Endothelial cell of umbilical vein (primary cell): ENCODE results near the gene TTC22. TPM values are rescaled to one million over a fixed set of nuclear protein-coding genes. Genes with fewer than 3 reads are reported as not detected.

Experiments used
- BruUV-seq: library from RNA; stranded (reverse); fragments of 400-500 nt; replicated peaks from 2 replicates; lab custom pipeline; 2021; lab: Mats Ljungman, UMichigan
- CTCF ChIA-PET: fragments of 300-600, 350-600 bp; sonication (Branson Sonifier 250); formaldehyde crosslinking; loops from one replicate; lab custom pipeline; 2021; ENCODE audit warnings: antibody characterized with exemption, inconsistent platforms; lab: Charles Lee
- POLR2A ChIA-PET: fragments of 300-600, 350-600 bp; sonication (Branson Sonifier 250); formaldehyde crosslinking; loops from one replicate; lab custom pipeline; 2021; ENCODE audit warnings: antibody characterized with exemption, inconsistent platforms; lab: Charles Lee
- DNase-seq: peaks from one replicate; pipeline ENCODE4 v3.0.0-alpha.2; 2011; ENCODE audit warnings: low read depth, low spot score
- FAIRE-seq: peaks from 2 replicates; lab custom pipeline; 2011; peaks lifted over from hg19 to GRCh38; lab: Jason Lieb, UNC
- H2AFZ ChIP-seq: 2 replicates; pipeline ENCODE4 v1.6.0; 2012; ENCODE audit warnings: low read depth, low read length, control low read depth, inconsistent platforms
- H3K27ac ChIP-seq: 2 replicates; pipeline ENCODE4 v1.5.1; 2011; ENCODE audit warnings: low read depth, mild to moderate bottlenecking, control low read depth, low read length, moderate library complexity; ENCODE audit not compliant: insufficient read depth
- H3K27me3 ChIP-seq, 2 experiments: 2 replicates each; pipeline versions ENCODE4 v1.6.0 to v1.6.1; 2011; ENCODE audit warnings: low read length in 2 of 2, mixed read lengths in 1 of 2; ENCODE audit not compliant: control insufficient read depth in 2 of 2, insufficient read depth in 2 of 2
- H3K36me3 ChIP-seq, 2 experiments: 2 replicates in 1 of 2; 3 replicates in 1 of 2; pipeline ENCODE4 v1.5.1; 2011; ENCODE audit warnings: low read length in 2 of 2, mild to moderate bottlenecking in 1 of 2, moderate library complexity in 1 of 2; ENCODE audit not compliant: control insufficient read depth in 2 of 2, insufficient read depth in 2 of 2; ENCODE audit errors: extremely low read depth in 1 of 2
- H3K4me1 ChIP-seq: 3 replicates; pipeline ENCODE4 v1.5.1; 2011; ENCODE audit warnings: mild to moderate bottlenecking, low read length; ENCODE audit not compliant: control insufficient read depth, insufficient read depth; ENCODE audit errors: extremely low read depth
- H3K4me2 ChIP-seq: 2 replicates; pipeline ENCODE4 v1.6.1; 2011; ENCODE audit warnings: low read length, control low read depth, mixed read lengths; ENCODE audit not compliant: insufficient read depth
- H3K4me3 ChIP-seq, 3 experiments: fragments of 200-600 bp in 1 of 3; sonication (generic), shearing (Covaris generic) in 1 of 3; replicated peaks in 1 of 3; 2 replicates each; pipeline ENCODE4 v1.5.1; 2011 to 2016; ENCODE audit warnings: control low read depth in 3 of 3, low read length in 3 of 3, mild to moderate bottlenecking in 2 of 3, inconsistent platforms in 1 of 3, low read depth in 1 of 3, moderate library complexity in 1 of 3; ENCODE audit not compliant: insufficient read depth in 1 of 3
- H3K79me2 ChIP-seq: 2 replicates; pipeline ENCODE4 v1.6.0; 2012; ENCODE audit warnings: low read length, inconsistent platforms; ENCODE audit not compliant: control insufficient read depth, insufficient read depth
- H3K9ac ChIP-seq: replicated peaks from 2 replicates; pipeline ENCODE3; 2011; ENCODE audit warnings: low read length, control low read depth; ENCODE audit not compliant: insufficient read depth; ENCODE audit errors: extremely low read depth
- H3K9me1 ChIP-seq: replicated peaks from 3 replicates; pipeline ENCODE4 v1.6.0; 2011; ENCODE audit warnings: mild to moderate bottlenecking, low read length; ENCODE audit not compliant: control insufficient read depth, insufficient read depth; ENCODE audit errors: extremely low read depth
- H3K9me3 ChIP-seq: replicated peaks from 2 replicates; pipeline ENCODE4 v1.5.1; 2012; ENCODE audit warnings: low read length, inconsistent platforms; ENCODE audit not compliant: control insufficient read depth, insufficient read depth
- H4K20me1 ChIP-seq: replicated peaks from 2 replicates; pipeline ENCODE3; 2011; ENCODE audit warnings: mild to moderate bottlenecking, low read length; ENCODE audit not compliant: control insufficient read depth, insufficient read depth; ENCODE audit errors: extremely low read depth
- EZH2 ChIP-seq: IDR thresholded peaks from 2 replicates; pipeline ENCODE4 v1.6.1; 2012; ENCODE audit warnings: borderline replicate concordance, low read depth, mild to moderate bottlenecking, moderate library complexity, low read length, inconsistent platforms; ENCODE audit not compliant: severe bottlenecking
- FOS ChIP-seq: IDR thresholded peaks from 2 replicates; pipeline ENCODE4 v1.6.1; 2011; ENCODE audit warnings: mild to moderate bottlenecking, low read length, moderate library complexity, borderline replicate concordance; ENCODE audit not compliant: insufficient read depth
- GATA2 ChIP-seq: IDR thresholded peaks from 2 replicates; pipeline ENCODE4 v1.7.0; 2011; ENCODE audit warnings: low read depth, mild to moderate bottlenecking, moderate library complexity, mixed read lengths, low read length; ENCODE audit not compliant: insufficient read length, insufficient read depth
- JUN ChIP-seq: IDR thresholded peaks from 2 replicates; pipeline ENCODE4 v1.6.1; 2011; ENCODE audit warnings: borderline replicate concordance, low read depth; ENCODE audit not compliant: insufficient read length, insufficient read depth
- MYC ChIP-seq: IDR thresholded peaks from one replicate; pipeline ENCODE4 v1.6.1; 2011; ENCODE audit warnings: mild to moderate bottlenecking, low read depth, low read length
- POLR2A ChIP-seq: IDR thresholded peaks from 2 replicates; pipeline ENCODE4 v1.6.1; 2012; ENCODE audit warnings: low read depth, mild to moderate bottlenecking, control low read depth, low read length
- POLR2AphosphoS5 ChIP-seq: IDR thresholded peaks from 2 replicates; pipeline ENCODE4 v1.6.1; 2012; ENCODE audit warnings: low read depth, mild to moderate bottlenecking, control low read depth, low read length, moderate library complexity; ENCODE audit not compliant: insufficient read depth
- dilution Hi-C: fragments of 300-500 bp; cut with MboI; formaldehyde crosslinking; loops from one replicate; pipeline ENCODE4 v1.15.0; 2019; ENCODE audit warnings: low sequenced_read_pairs; ENCODE audit not compliant: extremely low pct_ligation_motif_present
- intact Hi-C: fragments of 100-400 bp; cut with micrococcal nuclease; formaldehyde crosslinking; loops from one replicate; pipeline ENCODE4 v1.10.0; 2022
- polyA plus RNA-seq, 4 experiments: library from polyadenylated mRNA; depleted of rRNA in 3 of 4; stranded (reverse) in 3 of 4; unstranded in 1 of 4; fragments of >200 nt; gene quantifications; 2 replicates each; pipeline versions ENCODE4 v1.2.1 to v1.2.3, GENCODE V29; 2011 to 2012; ENCODE audit warnings: missing spikeins in 1 of 4
- total RNA-seq: library from RNA; stranded (reverse); gene quantifications from 2 replicates; pipeline ENCODE4 v1.2.3, GENCODE V29; 2021
- TF ChIP-seq, protein P1 (sequence below): IDR thresholded peaks from 2 replicates; pipeline ENCODE4 v1.6.1; 2011; ENCODE audit not compliant: insufficient read depth, insufficient read length
- TF ChIP-seq, protein P2 (sequence below), 2 donors: IDR thresholded peaks; 1 replicate in 1 of 2; 2 replicates in 1 of 2; pipeline ENCODE4 v1.5.1; 2011; ENCODE audit warnings: low read length in 2 of 2, mild to moderate bottlenecking in 2 of 2, moderate library complexity in 2 of 2, control low read depth in 1 of 2, inconsistent platforms in 1 of 2, low read depth in 1 of 2; ENCODE audit not compliant: insufficient read depth in 1 of 2; ENCODE audit errors: extremely low read depth in 1 of 2

TTC22 gene
- total and polyA plus RNA-seq, 2 donors (not counting 3 experiments of a cell fraction or from before 2014, with no cell fraction given): not detected

DNA sequence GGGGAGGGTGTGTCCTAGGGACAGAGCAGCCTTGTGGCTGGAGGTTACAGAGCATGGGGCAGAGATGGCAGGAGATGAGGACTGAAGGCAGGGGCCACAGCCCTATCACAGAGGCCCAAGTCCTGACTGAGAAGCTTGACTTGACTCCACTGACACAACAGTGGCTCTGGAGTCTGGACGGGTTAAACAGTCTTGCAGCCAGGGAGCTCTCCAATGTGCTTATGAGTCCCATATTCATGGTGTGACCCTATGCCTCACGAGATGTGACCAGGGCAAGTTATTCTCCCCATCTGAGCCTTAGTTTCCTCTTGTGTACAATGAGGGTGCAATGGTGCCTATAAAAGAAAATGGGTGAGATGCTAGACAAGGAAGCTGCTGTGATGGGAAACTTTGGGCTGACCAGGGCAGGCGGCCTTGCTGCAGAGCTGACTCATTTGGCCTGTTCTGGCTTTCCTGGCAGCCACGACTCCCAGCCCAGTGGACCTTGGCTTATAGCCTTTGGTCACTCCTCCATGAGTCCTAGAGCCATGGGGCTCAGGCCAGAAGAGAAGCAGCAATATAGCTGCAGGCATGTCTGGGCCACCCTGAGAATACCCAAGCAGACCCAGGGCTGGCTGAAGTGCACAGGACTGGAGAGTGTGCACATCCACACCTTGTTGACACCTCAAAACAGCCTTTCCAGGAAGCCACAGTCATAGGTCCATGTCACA is 2.8 kb upstream of the TTC22 start:
- TF ChIP-seq POLR2A (no peak), POLR2AphosphoS5 (no peak), EZH2 (no peak), JUN (no peak), MYC (no peak), FOS (no peak), GATA2 (no peak)
- TF ChIP-seq, protein P1, sequence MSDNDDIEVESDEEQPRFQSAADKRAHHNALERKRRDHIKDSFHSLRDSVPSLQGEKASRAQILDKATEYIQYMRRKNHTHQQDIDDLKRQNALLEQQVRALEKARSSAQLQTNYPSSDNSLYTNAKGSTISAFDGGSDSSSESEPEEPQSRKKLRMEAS: no peak
- TF ChIP-seq, protein P2, sequence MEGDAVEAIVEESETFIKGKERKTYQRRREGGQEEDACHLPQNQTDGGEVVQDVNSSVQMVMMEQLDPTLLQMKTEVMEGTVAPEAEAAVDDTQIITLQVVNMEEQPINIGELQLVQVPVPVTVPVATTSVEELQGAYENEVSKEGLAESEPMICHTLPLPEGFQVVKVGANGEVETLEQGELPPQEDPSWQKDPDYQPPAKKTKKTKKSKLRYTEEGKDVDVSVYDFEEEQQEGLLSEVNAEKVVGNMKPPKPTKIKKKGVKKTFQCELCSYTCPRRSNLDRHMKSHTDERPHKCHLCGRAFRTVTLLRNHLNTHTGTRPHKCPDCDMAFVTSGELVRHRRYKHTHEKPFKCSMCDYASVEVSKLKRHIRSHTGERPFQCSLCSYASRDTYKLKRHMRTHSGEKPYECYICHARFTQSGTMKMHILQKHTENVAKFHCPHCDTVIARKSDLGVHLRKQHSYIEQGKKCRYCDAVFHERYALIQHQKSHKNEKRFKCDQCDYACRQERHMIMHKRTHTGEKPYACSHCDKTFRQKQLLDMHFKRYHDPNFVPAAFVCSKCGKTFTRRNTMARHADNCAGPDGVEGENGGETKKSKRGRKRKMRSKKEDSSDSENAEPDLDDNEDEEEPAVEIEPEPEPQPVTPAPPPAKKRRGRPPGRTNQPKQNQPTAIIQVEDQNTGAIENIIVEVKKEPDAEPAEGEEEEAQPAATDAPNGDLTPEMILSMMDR (IDR thresholded peaks at IDR 0.05; ENCODE audit: extremely low read depth in 1 of 2, insufficient read depth in 1 of 2, low read depth in 1 of 2, low read length in 2 of 2): no peak
- ChIA-PET CTCF (interaction anchor here (0.8 to 1.0 kb wide), 3 partner anchors 11 to 722 kb away, joined by 3 to 4 read pairs (median 3); no protein-coding TSS in a partner anchor), POLR2A (no interaction called here)
- Histone ChIP-seq H3K4me2 (no peak overlapping the region), H3K9ac (no peak overlapping the region), H4K20me1 (no peaks in the 10 kb centered on the region), H3K27me3 (peaks cover 25 to 28% of the 10 kb centered on the region in 2 experiments), H3K4me1 (peaks cover 4% of the 10 kb centered on the region), H3K9me3 (no peaks in the 10 kb centered on the region), H3K36me3 (no peaks in the 10 kb centered on the region), H3K9me1 (no peaks in the 10 kb centered on the region), H2AFZ (no peak overlapping the region), H3K4me3 (no peak overlapping the region), H3K27ac (no peak overlapping the region), H3K79me2 (no peaks in the 10 kb centered on the region)
- dilution Hi-C loops: no loop called here
- intact Hi-C loops: no loop called here
- FAIRE-seq (no peak), DNase-seq (no peak)
- BruUV-seq: no TSS peak
